GM23338 (cell line): Measurements from ENCODE around the gene CTDP1. TPM values are rescaled to one million over a fixed set of nuclear protein-coding genes. Genes with fewer than 3 reads are reported as not detected.
A peak's percentile ranks its signal among the peaks of the same experiment; 100 is the strongest.

Experiments used
- ATAC-seq: fragments of 200-7000 bp; cut with Tn5 transposase; 3 replicates; pipeline ENCODE4 v1.9.1; 2020
- DNase-seq: peaks from one replicate; pipeline ENCODE4 v3.0.0-alpha.2; 2015; ENCODE audit warnings: low spot score
- H2AFZ ChIP-seq: fragments of 200-600 bp; sonication (generic); 2 replicates; pipeline ENCODE4 v1.8.0; 2016; ENCODE audit warnings: antibody characterized with exemption, mild to moderate bottlenecking, moderate library complexity
- H3F3A ChIP-seq: fragments of 200-600 bp; sonication (generic); replicated peaks from 2 replicates; pipeline ENCODE4 v1.8.0; 2017; ENCODE audit warnings: antibody characterized with exemption, mixed run types, low read depth
- H3K27ac ChIP-seq: fragments of 200-600 bp; sonication (generic); 2 replicates; pipeline ENCODE4 v1.6.1; 2016; ENCODE audit warnings: low read depth
- H3K27me3 ChIP-seq: fragments of 200-600 bp; sonication (generic); 2 replicates; pipeline ENCODE4 v1.8.0; 2016; ENCODE audit warnings: mild to moderate bottlenecking, mixed run types, moderate library complexity; ENCODE audit not compliant: insufficient read depth
- H3K36me3 ChIP-seq: fragments of 200-600 bp; sonication (generic); 2 replicates; pipeline ENCODE4 v1.8.0; 2016; ENCODE audit warnings: mild to moderate bottlenecking; ENCODE audit not compliant: insufficient read depth
- H3K4me1 ChIP-seq: fragments of 200-600 bp; sonication (generic); 2 replicates; pipeline ENCODE4 v1.8.0; 2016; ENCODE audit warnings: mild to moderate bottlenecking, moderate library complexity; ENCODE audit not compliant: insufficient read depth
- H3K4me2 ChIP-seq: fragments of 200-600 bp; sonication (generic); 2 replicates; pipeline ENCODE4 v1.7.1; 2017; ENCODE audit warnings: mixed run types
- H3K4me3 ChIP-seq: fragments of 200-600 bp; sonication (generic); 2 replicates; pipeline ENCODE4 v1.6.1; 2016; ENCODE audit warnings: mixed run types
- H3K79me2 ChIP-seq: fragments of 200-600 bp; sonication (generic); replicated peaks from 2 replicates; pipeline ENCODE4 v1.8.0; 2017; ENCODE audit warnings: mild to moderate bottlenecking; ENCODE audit not compliant: insufficient read depth
- H3K9me2 ChIP-seq: fragments of 200-600 bp; sonication (generic); 2 replicates; pipeline ENCODE4 v1.8.0; 2017; ENCODE audit not compliant: insufficient read depth
- H4K20me1 ChIP-seq: fragments of 200-600 bp; sonication (generic); replicated peaks from 2 replicates; pipeline ENCODE4 v1.8.0; 2017; ENCODE audit warnings: mild to moderate bottlenecking; ENCODE audit not compliant: insufficient read depth
- H3K27ac Mint-ChIP-seq: 2 replicates; pipeline ENCODE4 v1.8.0; 2020; ENCODE audit warnings: inconsistent platforms, mild to moderate bottlenecking, moderate library complexity, mixed read lengths
- H3K27me3 Mint-ChIP-seq: 3 replicates; pipeline ENCODE4 v1.8.0; 2022; ENCODE audit warnings: low read depth, mild to moderate bottlenecking, moderate library complexity, mixed read lengths, inconsistent platforms; ENCODE audit not compliant: insufficient read depth, poor library complexity
- H3K36me3 Mint-ChIP-seq: 3 replicates; pipeline ENCODE4 v1.8.0; 2021; ENCODE audit warnings: low read depth, mild to moderate bottlenecking, inconsistent platforms, moderate library complexity, mixed read lengths
- H3K4me1 Mint-ChIP-seq: 3 replicates; pipeline ENCODE4 v1.8.0; 2020; ENCODE audit warnings: mild to moderate bottlenecking, inconsistent platforms, mixed read lengths
- H3K4me3 Mint-ChIP-seq: 3 replicates; pipeline ENCODE4 v1.8.0; 2021; ENCODE audit warnings: moderate library complexity, mild to moderate bottlenecking, inconsistent platforms, mixed read lengths
- H3K9me3 Mint-ChIP-seq: 3 replicates; pipeline ENCODE4 v1.8.0; 2020; ENCODE audit warnings: moderate library complexity, mild to moderate bottlenecking, inconsistent platforms, mixed read lengths
- CREB1 ChIP-seq: fragments of 250-450 bp; sonication (Bioruptor Pico); IDR thresholded peaks from 2 replicates; pipeline ENCODE4 v1.5.0; 2020; ENCODE audit warnings: low read depth, mild to moderate bottlenecking, moderate library complexity
- CTCF ChIP-seq, 2 experiments: fragments of 200-600 bp in 1 of 2; sonication (generic) in 1 of 2; conservative IDR thresholded peaks; 2 replicates each; pipeline versions ENCODE4 v1.5.1 to v1.6.1; 2016 to 2017; ENCODE audit warnings: antibody characterized with exemption in 2 of 2, low read depth in 2 of 2, mild to moderate bottlenecking in 2 of 2, moderate library complexity in 1 of 2
- ETS1 ChIP-seq: IDR thresholded peaks from 2 replicates; pipeline ENCODE4 v1.6.1; 2016; ENCODE audit warnings: antibody characterized with exemption
- EZH2 ChIP-seq: fragments of 200-600 bp; sonication (generic); IDR thresholded peaks from one replicate; pipeline ENCODE4 v1.8.0; 2017; ENCODE audit warnings: antibody characterized with exemption, mild to moderate bottlenecking, low read depth; ENCODE audit not compliant: unreplicated experiment
- EZH2phosphoT487 ChIP-seq: fragments of 200-600 bp; sonication (generic); IDR thresholded peaks from one replicate; pipeline ENCODE4 v1.8.1; 2018; ENCODE audit warnings: antibody characterized with exemption; ENCODE audit not compliant: unreplicated experiment
- JUNB ChIP-seq: IDR thresholded peaks from one replicate; pipeline ENCODE4 v1.6.1; 2016; ENCODE audit warnings: antibody characterized with exemption; ENCODE audit not compliant: unreplicated experiment
- NANOG ChIP-seq: IDR thresholded peaks from 2 replicates; pipeline ENCODE4 v1.6.1; 2016; ENCODE audit warnings: antibody characterized with exemption, borderline replicate concordance
- POLR2AphosphoS5 ChIP-seq: IDR thresholded peaks from 2 replicates; pipeline ENCODE4 v1.6.1; 2016; ENCODE audit warnings: antibody characterized with exemption, low read depth
- REST ChIP-seq: IDR thresholded peaks from one replicate; pipeline ENCODE4 v1.6.1; 2018; ENCODE audit warnings: antibody characterized with exemption; ENCODE audit not compliant: unreplicated experiment
- STAT1 ChIP-seq: IDR thresholded peaks from one replicate; pipeline ENCODE4 v1.6.1; 2016; ENCODE audit warnings: antibody characterized with exemption; ENCODE audit not compliant: unreplicated experiment
- ZNF114 ChIP-seq: fragments of 250-450 bp; sonication (Bioruptor Pico); IDR thresholded peaks from 2 replicates; pipeline ENCODE4 v1.5.0; 2020; ENCODE audit warnings: mild to moderate bottlenecking, moderate library complexity
- ZNF331 ChIP-seq: fragments of 250-450 bp; sonication (Bioruptor Pico); IDR thresholded peaks from 2 replicates; pipeline ENCODE4 v1.5.0; 2020; ENCODE audit warnings: low read depth, mild to moderate bottlenecking, moderate library complexity
- ZNF462 ChIP-seq: fragments of 250-450 bp; sonication (Bioruptor Pico); IDR thresholded peaks from 2 replicates; pipeline ENCODE4 v1.5.0; 2020; ENCODE audit warnings: mild to moderate bottlenecking, moderate library complexity
- polyA plus RNA-seq: library from polyadenylated mRNA; unstranded; fragments of >200 nt; fragmentation: Nextera tagmentation; extraction: Ambion mirVana; gene quantifications from 2 replicates; pipeline ENCODE4 v1.2.1, GENCODE V29; 2016
- total RNA-seq: library from RNA; depleted of rRNA; stranded (reverse); fragments of >200 nt; shearing (Covaris generic); gene quantifications from 2 replicates; pipeline ENCODE4 v1.2.3, GENCODE V29; 2014

Gene CTDP1
- total and polyA plus RNA-seq, 2 experiments from 2014 or later: 9.4 to 51.6 TPM

GRCh38 chr18:79639072-79639829 lies 40.4 kb upstream of the CTDP1 start:
- Histone ChIP-seq H3K9me2 (no peaks in the 10 kb centered on the region), H3K36me3 (no peaks in the 10 kb centered on the region), H2AFZ (no peak overlapping the region), H3F3A (no peaks in the 10 kb centered on the region), H3K79me2 (no peaks in the 10 kb centered on the region), H3K4me1 (no peaks in the 10 kb centered on the region), H3K4me2 (no peak overlapping the region), H4K20me1 (no peaks in the 10 kb centered on the region; the same call in 1 of the 2 replicates), H3K27me3 (0 out of 2 replicates have a peak, but pooled peaks cover 5% of the 10 kb centered on the region), H3K27ac (no peak overlapping the region), H3K4me3 (no peak overlapping the region)
- Mint-ChIP-seq H3K4me1 (peaks cover 7% of the 10 kb centered on the region; the same call in 2 of the 3 replicates), H3K4me3 (0 out of 3 replicates have a peak overlapping the region, but pooled peaks have one; percentile 11), H3K27ac (no peak overlapping the region), H3K36me3 (no peaks in the 10 kb centered on the region), H3K9me3 (peaks cover 12% of the 10 kb centered on the region), H3K27me3 (peaks cover 15% of the 10 kb centered on the region)
- DNase-seq (no peak), ATAC-seq (no peak)
- TF ChIP-seq EZH2 (no peak), CTCF (conservative IDR thresholded peaks at IDR 0.05; ENCODE audit: low read depth in 2 of 2) (no peak), ZNF331 (CRISPR knock-in tag) (no peak), ZNF462 (no peak), CREB1 (CRISPR knock-in tag) (no peak), ETS1 (no peak), NANOG (no peak), ZNF114 (CRISPR knock-in tag) (no peak), STAT1 (no peak), EZH2phosphoT487 (no peak), REST (no peak), POLR2AphosphoS5 (no peak), JUNB (no peak)
